Kidney (tissue), 14 donors: ENCODE results near the gene SMYD3. TPM values are rescaled to one million over a fixed set of nuclear protein-coding genes. Genes with fewer than 3 reads are reported as not detected.

Experiments used
- DNase-seq, 5 donors: peaks; one replicate each; pipeline ENCODE4 v3.0.0-alpha.2; 2013 to 2020
- FAIRE-seq: peaks from 2 replicates; lab custom pipeline; 2012; peaks lifted over from hg19 to GRCh38; lab: Jason Lieb, UNC
- H3K27ac ChIP-seq, 2 donors: one replicate each; pipeline ENCODE4 v1.7.0; 2013; ENCODE audit warnings: low read depth in 2 of 2, low read length in 2 of 2, inconsistent platforms in 1 of 2
- H3K27me3 ChIP-seq: one replicate; pipeline ENCODE4 v1.7.1; 2013; ENCODE audit warnings: low read length, inconsistent platforms; ENCODE audit not compliant: control insufficient read depth, insufficient read depth
- H3K36me3 ChIP-seq, 3 donors: one replicate each; pipeline versions ENCODE4 v1.7.0 to v1.7.1; 2013; ENCODE audit warnings: low read length in 3 of 3, control low read depth in 1 of 3, inconsistent platforms in 1 of 3; ENCODE audit not compliant: insufficient read depth in 3 of 3, control insufficient read depth in 2 of 3
- H3K4me1 ChIP-seq, 3 donors: one replicate each; pipeline versions ENCODE4 v1.7.0 to v1.7.1; 2013; ENCODE audit warnings: low read length in 3 of 3, inconsistent platforms in 1 of 3, low read depth in 1 of 3; ENCODE audit not compliant: control insufficient read depth in 2 of 3, insufficient read depth in 2 of 3
- H3K4me3 ChIP-seq, 3 donors: one replicate each; pipeline versions ENCODE4 v1.7.0 to v1.8.1; 2013; ENCODE audit warnings: low read length in 3 of 3, control low read depth in 1 of 3, inconsistent platforms in 1 of 3
- H3K9ac ChIP-seq, 3 donors: one replicate each; pipeline versions ENCODE4 v1.7.0 to v1.7.1; 2013; ENCODE audit warnings: low read length in 3 of 3, control low read depth in 1 of 3, inconsistent platforms in 1 of 3
- H3K9me3 ChIP-seq, 3 donors: one replicate each; pipeline versions ENCODE4 v1.7.0 to v1.7.1; 2013; ENCODE audit warnings: low read length in 3 of 3, control low read depth in 1 of 3, inconsistent platforms in 1 of 3; ENCODE audit not compliant: control insufficient read depth in 2 of 3, insufficient read depth in 1 of 3
- intact Hi-C: fragments of 100-400 bp; cut with DNase I; formaldehyde crosslinking; loops from one replicate; pipeline ENCODE4 v1.11.1; 2022
- polyA plus RNA-seq: library from polyadenylated mRNA; stranded (reverse); fragments of 350-450 nt; fragmentation: Illumina TruSeq; extraction: RNeasy Lipid Tissue Mini Kit (QIAGEN cat#74804); gene quantifications from one replicate; pipeline ENCODE4 v1.2.3, GENCODE V29; 2014; ENCODE audit warnings: low read depth, low replicate concordance; ENCODE audit not compliant: insufficient read depth
- total RNA-seq: library from RNA; stranded (reverse); fragmentation: NEBNext Ultra II Directional; extraction: Animal tissue kit (Norgen Biotek cat#: 25700); gene quantifications from one replicate; pipeline ENCODE4 v1.2.1, GENCODE V29; 2021
- TF ChIP-seq, protein P1 (sequence below): IDR thresholded peaks from 3 replicates; pipeline ENCODE4 v1.5.1; 2012; ENCODE audit warnings: mild to moderate bottlenecking, moderate library complexity, borderline replicate concordance; ENCODE audit not compliant: insufficient read depth; ENCODE audit errors: extremely low read depth
- donor health status: control.
- donor health status: control.
- donor health status: control.
- donor health status: control.
- donor health status: control.
- donor health status: DM: yes; HTN: yes; CAD: no.
- donor health status: Normal renal cell carcinoma (clear cell type).

Gene SMYD3
- total and polyA plus RNA-seq, 2 donors from 2014 or later = 23.3 to 23.9 TPM

DNA sequence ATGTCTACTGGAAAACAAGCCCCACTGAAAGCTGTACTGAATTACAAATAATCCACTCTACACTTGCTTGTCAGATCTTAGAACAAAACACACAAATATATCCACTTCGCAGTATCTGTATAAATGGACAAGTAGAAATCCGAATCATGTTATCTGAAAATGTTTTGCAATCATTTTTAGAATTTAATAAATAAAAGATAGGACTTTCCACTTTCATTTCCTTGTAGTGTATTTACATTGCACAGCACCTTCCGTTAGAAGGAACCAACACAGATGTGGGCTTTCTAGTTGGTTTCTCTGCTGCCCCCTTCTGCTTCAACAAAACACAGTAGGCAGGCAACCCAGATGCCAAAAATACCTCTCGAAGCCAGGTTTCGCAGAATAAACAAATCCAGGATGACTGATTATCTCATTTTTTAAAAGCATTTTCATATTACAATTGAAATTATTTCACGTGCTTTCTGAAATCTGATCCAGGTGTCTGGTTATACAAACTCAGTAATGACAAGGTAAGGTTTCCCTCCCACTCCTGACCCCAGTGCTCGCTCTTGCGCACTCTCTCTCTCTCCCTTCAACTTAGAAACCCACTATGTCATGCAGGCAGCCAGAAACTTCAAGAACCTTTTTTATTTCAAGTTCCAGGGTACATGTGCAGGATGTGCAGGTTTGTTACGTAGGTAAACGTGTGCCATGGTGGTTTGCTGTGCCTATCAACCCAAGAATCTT is 389.9 kb downstream of the SMYD3 start:
- Histone ChIP-seq H3K27ac (no peak overlapping the region), H3K9ac (no peak overlapping the region), H3K27me3 (no peaks in the 10 kb centered on the region), H3K36me3 (no peaks in the 10 kb centered on the region), H3K9me3 (no peaks in the 10 kb centered on the region), H3K4me1 (no peaks in the 10 kb centered on the region), H3K4me3 (no peak overlapping the region)
- FAIRE-seq (peak; percentile 70), DNase-seq (peak in 3 of 5 donors; percentile 47 to 79 (median 71))
- intact Hi-C loops = no loop called here
- TF ChIP-seq, protein P1, sequence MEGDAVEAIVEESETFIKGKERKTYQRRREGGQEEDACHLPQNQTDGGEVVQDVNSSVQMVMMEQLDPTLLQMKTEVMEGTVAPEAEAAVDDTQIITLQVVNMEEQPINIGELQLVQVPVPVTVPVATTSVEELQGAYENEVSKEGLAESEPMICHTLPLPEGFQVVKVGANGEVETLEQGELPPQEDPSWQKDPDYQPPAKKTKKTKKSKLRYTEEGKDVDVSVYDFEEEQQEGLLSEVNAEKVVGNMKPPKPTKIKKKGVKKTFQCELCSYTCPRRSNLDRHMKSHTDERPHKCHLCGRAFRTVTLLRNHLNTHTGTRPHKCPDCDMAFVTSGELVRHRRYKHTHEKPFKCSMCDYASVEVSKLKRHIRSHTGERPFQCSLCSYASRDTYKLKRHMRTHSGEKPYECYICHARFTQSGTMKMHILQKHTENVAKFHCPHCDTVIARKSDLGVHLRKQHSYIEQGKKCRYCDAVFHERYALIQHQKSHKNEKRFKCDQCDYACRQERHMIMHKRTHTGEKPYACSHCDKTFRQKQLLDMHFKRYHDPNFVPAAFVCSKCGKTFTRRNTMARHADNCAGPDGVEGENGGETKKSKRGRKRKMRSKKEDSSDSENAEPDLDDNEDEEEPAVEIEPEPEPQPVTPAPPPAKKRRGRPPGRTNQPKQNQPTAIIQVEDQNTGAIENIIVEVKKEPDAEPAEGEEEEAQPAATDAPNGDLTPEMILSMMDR = peak; percentile 53

DNA sequence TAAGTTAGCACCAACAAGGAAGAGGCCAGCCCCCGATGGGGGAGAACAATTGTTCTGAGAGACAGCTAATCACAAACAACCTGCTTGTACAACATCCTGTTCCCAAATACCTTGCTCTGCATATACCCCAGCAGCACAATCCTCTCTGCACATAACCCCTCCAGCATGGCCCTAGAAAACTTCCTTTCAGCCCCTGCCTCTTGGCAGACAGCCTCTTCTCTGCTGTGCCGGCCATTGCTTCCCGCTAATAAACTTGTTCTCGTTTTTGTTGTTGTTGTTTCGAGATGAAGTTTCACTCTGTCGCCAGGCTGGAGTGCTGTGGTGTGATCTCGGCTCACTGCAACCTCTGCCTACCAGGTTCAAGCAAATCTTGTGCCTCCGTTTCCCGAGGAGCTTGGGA is 392.7 kb downstream of the SMYD3 start:
- Histone ChIP-seq H3K4me1 (no peaks in the 10 kb centered on the region), H3K9me3 (no peaks in the 10 kb centered on the region), H3K27ac (no peak overlapping the region), H3K9ac (no peak overlapping the region), H3K36me3 (no peaks in the 10 kb centered on the region), H3K4me3 (no peak overlapping the region), H3K27me3 (no peaks in the 10 kb centered on the region)
- TF ChIP-seq, protein P1 = no peak
- intact Hi-C loops = no loop called here
- DNase-seq (no peak), FAIRE-seq (no peak)

DNA sequence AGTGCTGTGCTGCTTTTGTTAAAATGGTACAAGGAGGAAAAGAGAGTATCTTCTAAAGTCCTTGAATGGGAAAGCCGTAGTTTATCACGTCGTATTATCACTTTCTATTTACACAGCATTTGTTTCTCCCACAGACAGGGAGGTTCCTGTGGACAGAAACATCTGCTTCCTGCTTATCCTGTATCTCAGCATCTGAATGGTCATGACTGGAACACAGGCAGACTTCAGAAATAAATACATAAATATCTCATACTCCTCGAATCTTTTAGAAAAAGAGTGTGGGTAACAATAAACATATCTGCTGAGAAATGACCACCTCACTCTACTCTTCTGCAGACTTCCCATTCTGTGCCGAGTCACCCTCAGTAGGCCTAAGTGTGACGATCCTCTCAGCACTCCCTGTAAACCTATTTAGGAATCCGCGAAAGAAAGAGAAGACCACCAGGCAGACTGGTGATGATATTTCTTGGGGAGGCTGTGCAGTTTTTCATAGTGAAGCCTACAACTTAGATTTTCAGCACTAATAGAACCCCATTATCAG is 393.5 kb downstream of the SMYD3 start:
- H3K27ac ChIP-seq = peak overlapping the region in 1 of 2 donors; percentile 2
- no peaks in the 10 kb centered on the region for H3K27me3 ChIP-seq
- FAIRE-seq (no peak), DNase-seq (peak in 1 of 5 donors; percentile 50)
- H3K9ac ChIP-seq = no peak overlapping the region
- no peaks in the 10 kb centered on the region for H3K9me3 ChIP-seq
- TF ChIP-seq, protein P1 = no peak
- intact Hi-C loops = no loop called here
- H3K4me1 ChIP-seq = no peaks in the 10 kb centered on the region
- H3K36me3 ChIP-seq = no peaks in the 10 kb centered on the region
- H3K4me3 ChIP-seq = no peak overlapping the region
